K562 (cell line): ENCODE data around the gene C2CD2L. TPM values are rescaled to one million over a fixed set of nuclear protein-coding genes. Genes with fewer than 3 reads are reported as not detected.
A peak's percentile ranks its signal among the peaks of the same experiment; 100 is the strongest.

Source experiments
- ATF4 ChIP-seq: fragments of 450-650 bp; formaldehyde crosslinking; IDR thresholded peaks from 2 replicates; pipeline ENCODE4 v1.4.0; 2022; ENCODE audit warnings: mild to moderate bottlenecking, moderate library complexity
- CHD1 ChIP-seq: fragments of 200-600 bp; sonication (generic); IDR thresholded peaks from one replicate; pipeline ENCODE4 v1.6.1; 2012; ENCODE audit warnings: mild to moderate bottlenecking, moderate library complexity, low read length, inconsistent platforms
- CSDE1 ChIP-seq, 2 experiments: fragments of 450-650 bp; IDR thresholded peaks; 2 replicates each; pipeline ENCODE4 v1.6.1; 2016; ENCODE audit warnings: mild to moderate bottlenecking in 1 of 2
- ESRRA ChIP-seq: fragments of 450-650 bp; IDR thresholded peaks from 2 replicates; pipeline ENCODE4 v1.6.1; 2014; ENCODE audit warnings: low read depth, mild to moderate bottlenecking, moderate library complexity, borderline replicate concordance
- FOXK1 ChIP-seq: sonication (generic); formaldehyde crosslinking; IDR thresholded peaks from 2 replicates; pipeline ENCODE4 v1.8.0; 2022; ENCODE audit warnings: missing genetic modification reagents, mild to moderate bottlenecking, borderline replicate concordance
- HDAC1 ChIP-seq, 2 experiments: fragments of 450-650 bp; IDR thresholded peaks; 2 replicates each; pipeline ENCODE4 v1.6.1; 2016 to 2017; ENCODE audit warnings: inconsistent platforms in 1 of 2, mild to moderate bottlenecking in 1 of 2, moderate library complexity in 1 of 2
- HDAC3 ChIP-seq: fragments of 450-650 bp; IDR thresholded peaks from 2 replicates; pipeline ENCODE4 v1.6.1; 2018; ENCODE audit warnings: borderline replicate concordance, mild to moderate bottlenecking, moderate library complexity; ENCODE audit not compliant: partially characterized antibody
- HOMEZ ChIP-seq: fragments of 250-450 bp; sonication (Bioruptor Pico); IDR thresholded peaks from 2 replicates; pipeline ENCODE4 v1.4.0; 2020; ENCODE audit warnings: mild to moderate bottlenecking, moderate library complexity
- HSF4 ChIP-seq: fragments of 250-450 bp; sonication (Bioruptor Pico); IDR thresholded peaks from 2 replicates; pipeline ENCODE4 v2.1.2; 2022; ENCODE audit warnings: mild to moderate bottlenecking, moderate library complexity, borderline replicate concordance
- ILF3 ChIP-seq: fragments of 450-650 bp; IDR thresholded peaks from 2 replicates; pipeline ENCODE4 v1.6.1; 2018; ENCODE audit warnings: antibody characterized with exemption, mild to moderate bottlenecking, moderate library complexity, borderline replicate concordance
- KLF1 ChIP-seq: fragments of 450-650 bp; IDR thresholded peaks from 2 replicates; pipeline ENCODE4 v1.6.1; 2016; ENCODE audit warnings: missing genetic modification characterization, missing compliant biosample characterization
- L3MBTL2 ChIP-seq: fragments of 450-650 bp; IDR thresholded peaks from 2 replicates; pipeline ENCODE4 v1.6.1; 2016; ENCODE audit warnings: mild to moderate bottlenecking, moderate library complexity
- NR2C1 ChIP-seq, 2 experiments: fragments of 450-650 bp; IDR thresholded peaks; 2 replicates each; pipeline ENCODE4 v1.6.1; 2017; ENCODE audit warnings: mild to moderate bottlenecking in 2 of 2, antibody characterized with exemption in 1 of 2, inconsistent platforms in 1 of 2, missing compliant biosample characterization in 1 of 2, missing genetic modification characterization in 1 of 2
- PATZ1 ChIP-seq: fragments of 250-450 bp; sonication (Bioruptor Pico); IDR thresholded peaks from 2 replicates; pipeline ENCODE4 v1.5.0; 2020; ENCODE audit warnings: mild to moderate bottlenecking, borderline replicate concordance
- POLR2AphosphoS5 ChIP-seq: IDR thresholded peaks from 2 replicates; pipeline ENCODE4 v1.6.1; 2011; ENCODE audit warnings: mild to moderate bottlenecking, low read depth, low read length, moderate library complexity; ENCODE audit not compliant: control insufficient read depth, insufficient read depth
- PURB ChIP-seq: sonication (generic); formaldehyde crosslinking; IDR thresholded peaks from 2 replicates; pipeline ENCODE4 v1.9.0; 2021; ENCODE audit warnings: low read depth, mild to moderate bottlenecking, missing genetic modification reagents
- RHOXF2B ChIP-seq: fragments of 250-450 bp; sonication (Bioruptor Pico); conservative IDR thresholded peaks from 2 replicates; pipeline ENCODE4 v1.5.1; 2021
- STAT5A ChIP-seq: IDR thresholded peaks from 2 replicates; pipeline ENCODE4 v1.6.1; 2012; ENCODE audit warnings: low read length, inconsistent platforms, borderline replicate concordance
- ZKSCAN1 ChIP-seq: fragments of 150-350 bp; IDR thresholded peaks from 2 replicates; pipeline ENCODE4 v1.6.1; 2016; ENCODE audit warnings: low read depth, low read length
- ZNF140 ChIP-seq: fragments of 250-450 bp; sonication (Bioruptor Pico); IDR thresholded peaks from 2 replicates; pipeline ENCODE4 v1.8.0; 2021; ENCODE audit warnings: moderate library complexity, mild to moderate bottlenecking, inconsistent platforms
- ZNF184 ChIP-seq: sonication (generic); formaldehyde crosslinking; IDR thresholded peaks from 2 replicates; pipeline ENCODE4 v1.5.0; 2020; ENCODE audit warnings: missing genetic modification reagents
- ZNF197 ChIP-seq: fragments of 200-800 bp; sonication (Bioruptor generic); IDR thresholded peaks from 2 replicates; pipeline ENCODE4 v1.6.1; 2016; ENCODE audit warnings: low read depth, missing genetic modification characterization, missing compliant biosample characterization
- ZNF398 ChIP-seq: fragments of 250-450 bp; sonication (Bioruptor Pico); IDR thresholded peaks from 2 replicates; pipeline ENCODE4 v1.8.0; 2021; ENCODE audit warnings: moderate library complexity, mild to moderate bottlenecking, inconsistent platforms
- polyA plus RNA-seq, 8 experiments: library from polyadenylated mRNA; depleted of rRNA in 4 of 8; stranded (reverse) in 5 of 8; unstranded in 3 of 8; fragments of >200 nt; fragmentation: Nextera tagmentation in 2 of 8; fragmentation: Illumina TruSeq in 1 of 8; extraction: Ambion mirVana in 2 of 8; extraction: Trizol in 1 of 8; gene quantifications; 2 replicates each; pipeline versions ENCODE4 v1.2.1 to v1.2.3, GENCODE V29; 2011 to 2014; ENCODE audit warnings: inconsistent platforms in 1 of 8, missing spikeins in 1 of 8
- total RNA-seq, 7 experiments: library from RNA; depleted of rRNA in 6 of 7; stranded (reverse); fragments of >200 nt in 6 of 7; fragmentation: Illumina TruSeq in 2 of 7; extraction: Trizol in 2 of 7; gene quantifications; 2 replicates each; pipeline versions ENCODE4 v1.2.1 to v1.2.3, GENCODE V29; 2011 to 2021; ENCODE audit warnings: low replicate concordance in 1 of 7

C2CD2L gene
- total and polyA plus RNA-seq, 9 of the 15 experiments (the other 6 are each of a cell fraction or from before 2014, with no cell fraction given), result 0.66 to 41.2 (median 14.8) TPM

GRCh38 chr11:119087747-119088241 lies 19.4 kb upstream of the C2CD2L start (continued):
- TF ChIP-seq ATF4 (CRISPR knock-in tag), result 0 out of 2 replicates have a peak, but pooled peaks have one; percentile 42
- no peak for TF ChIP-seq ZNF184
- TF ChIP-seq RHOXF2B (CRISPR knock-in tag), result no peak
- TF ChIP-seq HSF4, result peak; percentile 51; the same call in 1 of the 2 replicates
- no peak for TF ChIP-seq HOMEZ
- TF ChIP-seq HDAC1 (IDR thresholded peaks at IDR 0.05), result peak; percentile 75 to 84
- TF ChIP-seq ZNF398, result no peak
- no peak for TF ChIP-seq FOXK1 (CRISPR knock-in tag)
- no peak for TF ChIP-seq CSDE1 (IDR thresholded peaks at IDR 0.05)
- peak; percentile 96 for TF ChIP-seq STAT5A
- TF ChIP-seq ESRRA, result peak; percentile 78; the same call in 1 of the 2 replicates
- TF ChIP-seq PATZ1 (CRISPR knock-in tag), result no peak
- TF ChIP-seq ILF3, result peak; percentile 47; the same call in 1 of the 2 replicates
- peak; percentile 80; the same call in 1 of the 2 replicates for TF ChIP-seq ZNF197 (CRISPR knock-in tag)
- no peak for TF ChIP-seq ZNF140 (CRISPR knock-in tag)
- 0 out of 2 replicates have a peak, but pooled peaks have one; percentile 47 for TF ChIP-seq NR2C1 (IDR thresholded peaks at IDR 0.05)
- TF ChIP-seq NR2C1 (tag; IDR thresholded peaks at IDR 0.05), result peak; percentile 60
- no peak for TF ChIP-seq CHD1
- TF ChIP-seq HDAC3, result peak; percentile 95
- peak; percentile 24; the same call in 1 of the 2 replicates for TF ChIP-seq L3MBTL2
- peak; percentile 100 for TF ChIP-seq KLF1 (tag)
- TF ChIP-seq POLR2AphosphoS5, result peak; percentile 98
- 0 out of 2 replicates have a peak, but pooled peaks have one; percentile 63 for TF ChIP-seq ZKSCAN1
- TF ChIP-seq PURB (CRISPR knock-in tag), result no peak
